ENCODE results near the gene SIK3.

DNA sequence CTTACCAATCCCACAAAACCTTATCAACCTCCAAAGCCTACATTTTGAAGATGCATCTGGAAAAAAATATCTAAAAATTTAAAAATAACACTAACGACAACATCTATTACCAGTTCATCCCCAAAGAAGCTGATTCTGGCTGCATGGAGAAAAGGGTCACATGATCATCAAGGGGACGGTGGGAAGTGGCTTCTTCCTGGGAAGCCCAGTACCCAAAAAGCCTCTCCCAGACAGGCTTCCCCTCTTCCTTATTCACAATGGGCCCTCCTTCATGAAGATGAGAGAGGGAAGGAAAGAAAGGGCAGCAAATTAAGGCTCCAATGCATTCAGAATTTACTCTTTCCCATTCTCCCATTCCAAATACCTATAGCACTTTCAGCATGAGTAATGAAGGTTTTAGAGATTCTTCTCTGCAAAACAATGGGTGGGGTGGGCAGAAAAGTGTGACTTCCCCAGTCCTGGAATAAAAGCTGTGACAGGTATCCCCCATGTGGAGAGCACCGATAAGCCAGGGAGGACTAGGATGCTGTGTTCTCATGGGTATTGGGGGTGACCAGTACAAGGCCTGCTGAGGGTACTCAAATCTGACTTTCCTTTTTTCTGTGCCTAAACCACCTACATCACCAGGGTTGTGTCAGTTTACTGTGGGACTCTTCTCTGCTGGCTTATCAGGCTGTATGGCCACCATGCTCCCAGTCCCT is 88.2 kb downstream of the SIK3 start:
- TF ChIP-seq, protein P1, sequence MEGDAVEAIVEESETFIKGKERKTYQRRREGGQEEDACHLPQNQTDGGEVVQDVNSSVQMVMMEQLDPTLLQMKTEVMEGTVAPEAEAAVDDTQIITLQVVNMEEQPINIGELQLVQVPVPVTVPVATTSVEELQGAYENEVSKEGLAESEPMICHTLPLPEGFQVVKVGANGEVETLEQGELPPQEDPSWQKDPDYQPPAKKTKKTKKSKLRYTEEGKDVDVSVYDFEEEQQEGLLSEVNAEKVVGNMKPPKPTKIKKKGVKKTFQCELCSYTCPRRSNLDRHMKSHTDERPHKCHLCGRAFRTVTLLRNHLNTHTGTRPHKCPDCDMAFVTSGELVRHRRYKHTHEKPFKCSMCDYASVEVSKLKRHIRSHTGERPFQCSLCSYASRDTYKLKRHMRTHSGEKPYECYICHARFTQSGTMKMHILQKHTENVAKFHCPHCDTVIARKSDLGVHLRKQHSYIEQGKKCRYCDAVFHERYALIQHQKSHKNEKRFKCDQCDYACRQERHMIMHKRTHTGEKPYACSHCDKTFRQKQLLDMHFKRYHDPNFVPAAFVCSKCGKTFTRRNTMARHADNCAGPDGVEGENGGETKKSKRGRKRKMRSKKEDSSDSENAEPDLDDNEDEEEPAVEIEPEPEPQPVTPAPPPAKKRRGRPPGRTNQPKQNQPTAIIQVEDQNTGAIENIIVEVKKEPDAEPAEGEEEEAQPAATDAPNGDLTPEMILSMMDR (IDR thresholded peaks at IDR 0.05; ENCODE audit: insufficient read depth, low read length), result no peak
- TF ChIP-seq POLR2AphosphoS5 (IDR thresholded peaks at IDR 0.05; ENCODE audit: low read depth), result no peak
- TF ChIP-seq, protein P2, sequence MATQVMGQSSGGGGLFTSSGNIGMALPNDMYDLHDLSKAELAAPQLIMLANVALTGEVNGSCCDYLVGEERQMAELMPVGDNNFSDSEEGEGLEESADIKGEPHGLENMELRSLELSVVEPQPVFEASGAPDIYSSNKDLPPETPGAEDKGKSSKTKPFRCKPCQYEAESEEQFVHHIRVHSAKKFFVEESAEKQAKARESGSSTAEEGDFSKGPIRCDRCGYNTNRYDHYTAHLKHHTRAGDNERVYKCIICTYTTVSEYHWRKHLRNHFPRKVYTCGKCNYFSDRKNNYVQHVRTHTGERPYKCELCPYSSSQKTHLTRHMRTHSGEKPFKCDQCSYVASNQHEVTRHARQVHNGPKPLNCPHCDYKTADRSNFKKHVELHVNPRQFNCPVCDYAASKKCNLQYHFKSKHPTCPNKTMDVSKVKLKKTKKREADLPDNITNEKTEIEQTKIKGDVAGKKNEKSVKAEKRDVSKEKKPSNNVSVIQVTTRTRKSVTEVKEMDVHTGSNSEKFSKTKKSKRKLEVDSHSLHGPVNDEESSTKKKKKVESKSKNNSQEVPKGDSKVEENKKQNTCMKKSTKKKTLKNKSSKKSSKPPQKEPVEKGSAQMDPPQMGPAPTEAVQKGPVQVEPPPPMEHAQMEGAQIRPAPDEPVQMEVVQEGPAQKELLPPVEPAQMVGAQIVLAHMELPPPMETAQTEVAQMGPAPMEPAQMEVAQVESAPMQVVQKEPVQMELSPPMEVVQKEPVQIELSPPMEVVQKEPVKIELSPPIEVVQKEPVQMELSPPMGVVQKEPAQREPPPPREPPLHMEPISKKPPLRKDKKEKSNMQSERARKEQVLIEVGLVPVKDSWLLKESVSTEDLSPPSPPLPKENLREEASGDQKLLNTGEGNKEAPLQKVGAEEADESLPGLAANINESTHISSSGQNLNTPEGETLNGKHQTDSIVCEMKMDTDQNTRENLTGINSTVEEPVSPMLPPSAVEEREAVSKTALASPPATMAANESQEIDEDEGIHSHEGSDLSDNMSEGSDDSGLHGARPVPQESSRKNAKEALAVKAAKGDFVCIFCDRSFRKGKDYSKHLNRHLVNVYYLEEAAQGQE (IDR thresholded peaks at IDR 0.05; ENCODE audit: insufficient replicate concordance, low read depth), result no peak

Measured in HL-60 (cell line).